ENCODE data around the gene ZDHHC14. TPM values are rescaled to one million over a fixed set of nuclear protein-coding genes. Genes with fewer than 3 reads are reported as not detected.

Gene ZDHHC14
- total RNA-seq, 3 donors from 2014 or later = 5.6 to 6.0 (median 5.7) TPM

DNA sequence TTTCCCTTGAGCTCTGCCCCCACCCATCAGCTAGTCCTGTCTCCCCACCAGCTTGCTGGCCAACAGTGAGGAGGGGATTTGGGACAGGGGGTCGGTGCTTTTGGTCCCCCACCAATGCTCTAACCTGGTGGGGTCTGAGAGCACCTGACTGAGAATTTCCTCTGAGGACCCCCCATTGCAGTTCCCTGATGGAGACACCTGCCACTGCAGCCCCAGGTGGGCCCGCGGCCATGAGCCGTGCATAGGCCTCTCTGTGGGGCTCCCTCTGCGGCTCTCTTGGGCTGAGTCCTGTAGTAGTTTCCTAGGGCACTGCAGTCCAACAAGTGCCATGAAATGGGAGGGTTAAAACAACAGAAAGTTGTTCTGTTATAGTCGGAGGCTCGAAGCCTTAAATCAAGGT, 269.8 kb downstream of the ZDHHC14 start:
- Mint-ChIP-seq H3K9me3 (no peaks in the 10 kb centered on the region), H3K27me3 (ENCODE audit: low read depth) (no peaks in the 10 kb centered on the region), H3K4me1 (ENCODE audit: low read depth) (peaks cover 7% of the 10 kb centered on the region), H3K4me3 (no peak overlapping the region), H3K36me3 (ENCODE audit: insufficient read depth) (no peaks in the 10 kb centered on the region)
- no peak for ATAC-seq
- no peak for DNase-seq

DNA sequence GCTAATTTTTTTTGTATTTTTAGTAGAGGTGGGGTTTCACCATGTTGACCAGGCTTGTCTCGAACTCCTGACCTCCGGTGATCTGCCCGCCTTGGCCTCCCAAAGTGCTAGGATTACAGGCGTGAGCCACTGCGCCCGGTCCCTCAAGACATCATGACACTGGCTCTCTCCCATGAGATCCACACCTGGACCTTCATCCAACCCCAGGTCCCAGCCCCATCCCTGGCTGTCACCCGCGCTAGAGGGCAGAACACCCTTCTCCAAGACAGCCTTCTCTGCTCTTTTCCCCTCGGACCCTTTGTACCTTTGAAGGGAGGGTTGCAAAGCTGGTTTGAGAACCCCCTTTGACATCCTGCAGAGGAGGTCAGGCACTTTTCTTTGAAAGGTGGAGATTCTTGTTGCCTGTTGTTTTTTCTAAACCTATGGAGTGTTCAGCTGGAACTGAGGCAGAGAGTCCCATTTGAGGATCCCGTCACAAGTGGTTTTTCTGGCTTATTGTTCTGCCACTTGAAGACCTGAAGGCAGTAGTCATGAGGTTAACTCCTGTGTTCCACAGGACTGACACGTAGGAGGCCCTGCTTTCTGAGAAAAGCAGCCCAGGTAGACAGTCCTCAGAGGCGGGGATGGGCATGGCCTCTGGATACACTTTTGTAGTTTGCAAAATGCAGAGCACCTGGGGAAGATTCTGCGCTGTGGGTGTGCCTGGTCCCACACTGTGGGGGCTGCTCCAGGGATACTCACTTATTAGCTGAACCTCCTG, 270.9 kb downstream of the ZDHHC14 start:
- Mint-ChIP-seq H3K4me1 (ENCODE audit: low read depth) (peaks cover 5% of the 10 kb centered on the region), H3K9me3 (no peaks in the 10 kb centered on the region), H3K27me3 (ENCODE audit: low read depth) (no peaks in the 10 kb centered on the region), H3K36me3 (ENCODE audit: insufficient read depth) (no peaks in the 10 kb centered on the region), H3K4me3 (no peak overlapping the region)
- DNase-seq (no peak), ATAC-seq (no peak)

DNA sequence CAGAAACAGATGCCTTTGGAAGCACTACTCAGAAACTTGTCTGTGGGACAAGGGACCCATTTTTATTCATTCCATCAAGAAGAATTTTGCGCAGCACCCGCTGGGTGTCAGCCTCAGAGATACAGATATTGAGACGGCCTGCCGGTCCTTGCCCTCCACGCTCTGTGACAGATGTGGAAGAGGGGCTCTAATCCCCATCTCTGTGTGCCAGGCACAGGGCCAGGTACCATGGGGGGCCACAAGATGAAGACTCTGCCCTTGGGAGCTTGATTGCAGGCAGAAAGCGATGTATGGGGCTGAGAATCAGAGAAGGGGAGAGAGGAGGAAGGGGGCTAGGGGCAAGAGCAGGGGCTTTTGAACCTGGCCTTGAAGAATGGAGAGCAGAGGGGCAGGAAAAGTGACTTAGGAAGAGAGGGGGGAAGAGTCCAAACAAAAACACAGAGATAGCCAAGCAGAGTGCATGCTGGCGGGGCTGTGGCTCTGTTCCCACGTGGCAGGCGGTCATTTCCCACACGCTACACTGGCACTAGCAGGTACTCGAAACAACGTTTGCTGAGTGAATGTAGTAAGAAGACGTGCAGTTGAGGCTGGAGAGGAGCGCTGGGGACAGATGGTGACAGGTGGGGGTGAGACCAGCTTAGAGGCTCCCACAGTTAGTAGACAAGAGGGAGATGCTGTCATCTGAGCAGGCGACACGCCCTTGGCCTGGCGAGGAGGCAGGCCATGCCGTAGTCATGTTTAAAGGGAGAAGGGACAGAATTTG, 271.8 kb downstream of the ZDHHC14 start:
- Mint-ChIP-seq H3K27me3 (ENCODE audit: low read depth) (no peaks in the 10 kb centered on the region), H3K4me1 (ENCODE audit: low read depth) (peaks cover 1% of the 10 kb centered on the region), H3K4me3 (no peak overlapping the region), H3K9me3 (no peaks in the 10 kb centered on the region), H3K36me3 (ENCODE audit: insufficient read depth) (no peaks in the 10 kb centered on the region)
- no peak for ATAC-seq
- DNase-seq = no peak

DNA sequence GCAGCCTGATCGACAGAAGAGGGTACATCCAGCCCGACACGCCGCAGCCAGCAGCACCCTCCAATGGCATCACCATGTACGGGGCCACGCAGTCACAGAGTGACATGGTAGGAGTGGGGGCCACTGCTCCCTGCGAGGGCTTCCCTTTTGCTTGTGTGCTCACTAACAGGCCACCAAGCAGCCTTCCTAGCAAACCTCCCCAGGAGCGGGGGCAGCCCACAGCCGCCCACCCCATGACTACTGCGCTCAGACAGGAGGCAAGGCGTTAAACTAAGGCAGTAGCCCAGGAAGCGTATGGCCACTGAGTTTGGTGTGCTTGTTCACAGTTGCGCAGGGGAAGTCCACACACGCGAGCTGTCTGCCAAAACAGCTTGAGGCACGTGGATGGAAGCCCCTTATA, 272.5 kb downstream of the ZDHHC14 start:
- Mint-ChIP-seq H3K27me3 (ENCODE audit: low read depth) (no peaks in the 10 kb centered on the region), H3K4me1 (ENCODE audit: low read depth) (no peaks in the 10 kb centered on the region), H3K9me3 (no peaks in the 10 kb centered on the region), H3K36me3 (ENCODE audit: insufficient read depth) (no peaks in the 10 kb centered on the region), H3K4me3 (no peak overlapping the region)
- ATAC-seq (no peak), DNase-seq (no peak)

DNA sequence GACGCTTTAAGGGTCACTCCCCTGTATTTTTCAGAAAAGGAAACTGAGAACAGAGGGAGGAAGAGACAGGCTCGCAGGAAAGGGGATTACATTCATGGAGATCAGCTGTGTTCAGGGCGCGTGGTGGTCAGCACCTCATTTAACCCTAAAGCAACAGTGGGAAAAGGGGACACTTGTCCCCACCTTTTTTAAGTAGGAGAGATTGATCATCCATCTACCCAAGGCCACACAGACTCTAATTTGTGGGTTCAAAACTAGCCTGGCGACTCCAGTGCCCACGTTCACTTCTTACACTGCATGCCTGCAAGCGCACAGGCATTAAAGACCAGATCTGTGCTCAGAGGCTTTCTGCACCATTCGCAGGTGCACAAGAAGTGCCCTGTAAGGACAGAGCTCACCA, 274.1 kb downstream of the ZDHHC14 start:
- Mint-ChIP-seq H3K9me3 (no peaks in the 10 kb centered on the region), H3K36me3 (ENCODE audit: insufficient read depth) (no peaks in the 10 kb centered on the region), H3K27me3 (ENCODE audit: low read depth) (peaks cover 2% of the 10 kb centered on the region), H3K4me1 (ENCODE audit: low read depth) (peaks cover 1% of the 10 kb centered on the region), H3K4me3 (no peak overlapping the region)
- ATAC-seq (no peak), DNase-seq (no peak)

DNA sequence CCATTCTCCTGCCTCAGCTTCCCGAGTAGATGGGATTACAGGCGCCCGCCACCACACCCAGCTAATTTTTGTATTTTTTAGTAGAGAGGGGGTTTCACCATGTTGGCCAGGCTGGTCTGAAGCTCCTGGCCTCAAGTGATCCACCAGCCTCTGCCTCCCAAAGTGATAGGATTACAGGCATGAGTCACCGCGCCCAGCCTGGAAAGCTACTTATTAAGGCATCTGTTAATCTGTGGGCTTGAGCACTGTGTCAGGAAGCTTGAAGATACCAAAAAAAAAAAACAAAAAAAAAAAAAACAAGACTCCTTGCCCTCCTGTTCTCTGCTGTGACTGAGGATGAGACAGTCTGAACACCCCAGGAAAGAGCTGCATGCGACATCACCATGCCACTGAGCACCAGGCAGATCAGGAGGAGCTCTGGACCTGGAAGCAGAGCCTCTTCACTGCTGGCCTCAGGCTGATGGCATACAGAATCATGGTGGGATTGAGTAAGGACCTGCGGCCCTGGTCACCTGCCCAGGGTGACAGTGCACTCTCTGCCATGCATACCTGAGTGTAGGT, 275.5 kb downstream of the ZDHHC14 start:
- Mint-ChIP-seq H3K36me3 (ENCODE audit: insufficient read depth) (no peaks in the 10 kb centered on the region), H3K4me1 (ENCODE audit: low read depth) (peaks cover 1% of the 10 kb centered on the region), H3K4me3 (no peak overlapping the region), H3K9me3 (no peaks in the 10 kb centered on the region), H3K27me3 (ENCODE audit: low read depth) (peaks cover 2% of the 10 kb centered on the region)
- ATAC-seq (no peak), DNase-seq (no peak)

DNA sequence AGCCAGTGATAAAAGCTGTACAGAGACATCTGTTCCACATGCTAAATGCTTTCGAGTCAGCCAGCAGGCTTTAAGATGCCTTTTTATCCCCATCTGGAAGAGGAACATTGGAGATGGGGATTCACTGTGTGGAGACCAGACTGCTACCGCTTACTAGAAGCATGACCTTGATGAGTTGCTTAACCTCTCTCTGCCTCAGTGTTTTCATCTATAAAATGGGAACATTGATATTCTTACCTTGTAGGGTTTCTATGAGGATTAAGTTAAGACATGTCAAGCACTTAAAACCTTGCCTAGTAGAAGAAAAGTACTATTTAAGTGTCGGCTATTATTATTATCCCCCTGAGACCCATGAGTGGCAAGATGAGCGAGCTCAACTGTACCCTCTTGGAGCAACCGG, 276.8 kb downstream of the ZDHHC14 start:
- H3K27me3 Mint-ChIP-seq (ENCODE audit: low read depth) = peaks cover 2% of the 10 kb centered on the region
- H3K9me3 Mint-ChIP-seq = no peaks in the 10 kb centered on the region
- no peak for ATAC-seq
- peaks cover 1% of the 10 kb centered on the region for H3K4me1 Mint-ChIP-seq (ENCODE audit: low read depth)
- no peaks in the 10 kb centered on the region for H3K36me3 Mint-ChIP-seq (ENCODE audit: insufficient read depth)
- H3K4me3 Mint-ChIP-seq = no peak overlapping the region
- no peak for DNase-seq

DNA sequence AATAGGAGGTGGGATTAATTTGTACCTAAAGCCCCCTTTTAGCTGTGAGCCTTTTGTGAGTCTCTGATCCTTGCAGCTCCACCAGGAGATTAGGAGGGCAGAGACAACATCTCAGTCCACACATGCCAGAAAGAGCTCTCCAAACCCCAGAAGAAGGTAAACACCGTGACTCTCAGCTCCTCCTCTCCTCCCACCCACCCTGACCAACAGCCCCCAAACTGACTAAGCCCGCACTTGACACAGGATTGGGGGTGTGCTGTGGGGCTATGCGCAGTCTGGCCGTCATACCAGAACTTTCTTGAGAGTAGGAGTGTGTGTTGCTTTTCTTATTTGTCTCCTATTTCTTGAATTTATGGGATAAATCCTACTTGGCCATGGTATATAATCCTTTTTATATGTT, 277.3 kb downstream of the ZDHHC14 start:
- Mint-ChIP-seq H3K4me1 (ENCODE audit: low read depth) (peaks cover 1% of the 10 kb centered on the region), H3K9me3 (no peaks in the 10 kb centered on the region), H3K27me3 (ENCODE audit: low read depth) (peaks cover 2% of the 10 kb centered on the region), H3K4me3 (no peak overlapping the region), H3K36me3 (ENCODE audit: insufficient read depth) (no peaks in the 10 kb centered on the region)
- ATAC-seq (no peak), DNase-seq (no peak)

DNA sequence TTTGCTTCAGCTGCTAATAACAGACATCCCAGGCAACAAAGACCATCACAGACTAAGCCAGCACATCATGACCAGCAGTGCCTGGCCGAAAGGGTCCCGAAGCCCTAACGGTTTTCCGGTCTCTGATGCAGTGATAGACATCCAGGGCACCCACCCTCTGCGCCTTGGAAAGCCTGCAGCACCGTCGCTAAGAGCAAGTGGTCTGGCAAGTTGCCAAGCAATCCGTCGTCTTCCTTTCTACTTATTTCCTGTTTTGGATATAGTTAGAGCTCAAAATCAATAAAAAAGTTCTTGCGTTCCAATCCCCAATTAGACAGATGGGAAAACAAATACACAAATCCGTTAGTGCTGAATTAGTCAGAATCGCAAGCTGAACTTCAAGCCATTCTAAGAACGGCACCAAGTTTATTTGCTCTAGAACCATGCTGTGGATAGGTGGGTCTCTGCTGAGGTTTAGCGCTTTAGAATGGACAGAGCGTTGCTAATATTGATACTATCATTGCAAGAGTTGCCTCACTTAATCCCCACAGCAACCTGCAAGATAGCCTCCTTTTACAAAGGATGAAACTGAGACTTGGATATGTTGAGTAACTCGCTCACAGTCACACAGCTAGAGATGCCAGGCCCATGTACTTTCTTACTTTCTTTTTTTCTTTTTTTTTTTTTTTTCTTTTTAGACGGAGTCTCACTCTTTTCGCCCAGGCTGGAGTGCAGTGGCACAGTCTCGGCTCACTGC, 278.7 kb downstream of the ZDHHC14 start:
- peaks cover 2% of the 10 kb centered on the region for H3K27me3 Mint-ChIP-seq (ENCODE audit: low read depth)
- H3K36me3 Mint-ChIP-seq (ENCODE audit: insufficient read depth) = no peaks in the 10 kb centered on the region
- no peak overlapping the region for H3K4me3 Mint-ChIP-seq
- DNase-seq (no peak), ATAC-seq (no peak)
- H3K9me3 Mint-ChIP-seq = no peaks in the 10 kb centered on the region
- H3K4me1 Mint-ChIP-seq (ENCODE audit: low read depth) = peaks cover 1% of the 10 kb centered on the region

DNA sequence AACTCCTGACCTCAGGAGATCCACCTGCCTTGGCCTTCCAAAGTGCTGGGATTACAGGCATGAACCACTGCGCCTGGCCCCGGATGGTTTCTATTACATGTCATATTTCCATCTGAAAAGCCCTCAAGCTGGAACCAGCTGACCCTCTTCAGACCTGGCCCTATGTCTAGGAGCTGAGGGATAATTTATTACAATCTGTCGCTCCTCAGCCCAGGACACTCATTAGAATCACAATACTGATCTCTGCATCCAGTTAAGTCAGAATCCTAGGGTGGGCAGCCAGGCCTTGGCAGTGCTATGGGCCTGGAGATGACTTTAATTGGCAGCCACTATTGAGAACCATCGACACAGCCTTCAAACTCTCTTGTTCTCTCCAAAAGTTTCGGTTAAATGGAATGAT, 279.4 kb downstream of the ZDHHC14 start:
- Mint-ChIP-seq H3K27me3 (ENCODE audit: low read depth) (peaks cover 5% of the 10 kb centered on the region), H3K4me3 (no peak overlapping the region), H3K9me3 (no peaks in the 10 kb centered on the region), H3K36me3 (ENCODE audit: insufficient read depth) (no peaks in the 10 kb centered on the region), H3K4me1 (ENCODE audit: low read depth) (peaks cover 1% of the 10 kb centered on the region)
- DNase-seq = no peak
- ATAC-seq = no peak

DNA sequence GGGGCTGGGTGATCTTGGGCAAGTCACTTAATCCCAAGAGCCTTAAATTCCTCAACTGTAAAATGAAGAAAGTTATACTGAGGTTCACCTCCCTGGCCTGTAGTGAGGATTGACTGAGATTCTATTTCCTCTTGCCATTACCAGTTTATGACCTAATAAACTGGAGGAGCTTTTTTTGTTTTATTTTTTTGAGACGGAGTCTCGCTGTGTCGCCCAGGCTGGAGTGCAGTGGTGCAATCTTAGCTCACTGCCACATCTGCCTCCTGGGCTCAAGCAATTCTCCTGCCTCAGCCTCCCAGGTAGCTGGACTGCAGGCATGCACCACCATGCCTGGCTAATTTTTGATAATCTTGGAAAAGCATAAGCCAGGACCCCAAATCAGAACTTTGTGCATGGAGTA, 280.7 kb downstream of the ZDHHC14 start:
- DNase-seq = no peak
- peaks cover 5% of the 10 kb centered on the region for H3K27me3 Mint-ChIP-seq (ENCODE audit: low read depth)
- H3K9me3 Mint-ChIP-seq = no peaks in the 10 kb centered on the region

DNA sequence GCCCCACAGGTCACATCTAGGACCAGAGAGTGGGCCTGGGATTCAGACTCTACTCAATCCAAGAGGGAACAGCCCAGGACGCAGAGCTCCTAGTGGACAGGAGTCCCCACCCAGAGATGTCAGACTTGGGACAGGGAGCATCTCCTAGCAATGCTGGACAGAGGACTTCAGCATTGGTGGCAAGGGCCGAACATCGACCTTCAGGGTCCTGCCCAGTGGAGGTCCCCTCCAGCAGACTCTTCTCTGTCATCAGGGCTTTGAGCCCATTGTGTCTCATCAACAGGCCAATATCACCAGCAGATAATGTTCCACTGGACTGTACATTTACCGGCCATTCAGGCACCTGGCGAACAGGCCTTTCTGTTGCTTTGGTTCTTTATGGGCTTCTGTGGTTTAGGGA, 282.3 kb downstream of the ZDHHC14 start:
- no peaks in the 10 kb centered on the region for H3K36me3 Mint-ChIP-seq (ENCODE audit: insufficient read depth)
- no peak for DNase-seq
- peaks cover 5% of the 10 kb centered on the region for H3K27me3 Mint-ChIP-seq (ENCODE audit: low read depth)
- H3K4me1 Mint-ChIP-seq (ENCODE audit: low read depth) = peaks cover 7% of the 10 kb centered on the region
- no peak overlapping the region for H3K4me3 Mint-ChIP-seq
- no peak for ATAC-seq
- H3K9me3 Mint-ChIP-seq = no peaks in the 10 kb centered on the region

More for the DNA sequence above, 280.7 kb downstream of the ZDHHC14 start:
- Mint-ChIP-seq H3K4me3 (no peak overlapping the region), H3K4me1 (ENCODE audit: low read depth) (peaks cover 1% of the 10 kb centered on the region), H3K36me3 (ENCODE audit: insufficient read depth) (no peaks in the 10 kb centered on the region)
- ATAC-seq = no peak

DNA sequence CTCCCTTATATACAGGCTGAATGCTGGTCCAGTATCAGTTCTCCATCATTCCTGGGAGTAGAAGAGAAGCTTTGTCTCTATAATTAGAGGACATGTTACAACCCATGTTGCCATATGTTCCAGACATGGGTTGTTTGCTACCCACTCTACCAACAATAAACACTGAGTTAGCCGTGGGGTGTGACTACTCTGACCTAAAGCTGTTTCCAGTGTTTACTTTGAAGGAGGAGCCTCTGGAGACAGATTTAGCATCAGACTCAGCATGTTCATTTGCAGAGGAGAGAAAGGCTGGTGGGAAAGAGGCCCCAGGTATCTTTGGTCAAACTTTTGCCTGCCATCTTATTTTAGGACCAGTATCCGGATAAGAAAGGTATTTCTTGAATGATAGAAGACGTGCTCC, 284.2 kb downstream of the ZDHHC14 start:
- DNase-seq = no peak
- H3K9me3 Mint-ChIP-seq = no peaks in the 10 kb centered on the region
- peaks cover 11% of the 10 kb centered on the region for H3K4me1 Mint-ChIP-seq (ENCODE audit: low read depth)
- peaks cover 3% of the 10 kb centered on the region for H3K27me3 Mint-ChIP-seq (ENCODE audit: low read depth)
- no peak overlapping the region for H3K4me3 Mint-ChIP-seq
- ATAC-seq = no peak
- no peaks in the 10 kb centered on the region for H3K36me3 Mint-ChIP-seq (ENCODE audit: insufficient read depth)

DNA sequence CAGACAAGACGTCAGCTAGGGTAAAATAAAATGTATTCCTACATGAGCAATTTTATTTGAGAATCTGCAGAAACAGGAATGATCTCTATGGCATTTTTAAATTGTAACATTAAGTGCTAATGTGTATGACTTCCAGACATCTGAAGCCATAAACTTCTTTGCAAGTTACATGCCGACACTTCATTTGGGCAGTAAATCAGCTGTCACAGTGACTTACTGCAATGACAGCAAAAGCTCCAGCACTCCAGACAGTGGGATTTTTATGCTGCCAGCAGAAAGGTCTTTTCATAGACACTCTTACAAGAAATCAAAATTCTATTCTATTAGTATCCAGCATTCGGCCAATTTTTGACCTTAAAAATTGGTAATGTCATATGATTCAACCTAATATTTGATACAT, 285.7 kb downstream of the ZDHHC14 start:
- Mint-ChIP-seq H3K4me3 (no peak overlapping the region), H3K4me1 (ENCODE audit: low read depth) (peaks cover 16% of the 10 kb centered on the region), H3K9me3 (no peaks in the 10 kb centered on the region), H3K27me3 (ENCODE audit: low read depth) (peaks cover 3% of the 10 kb centered on the region), H3K36me3 (ENCODE audit: insufficient read depth) (no peaks in the 10 kb centered on the region)
- DNase-seq = no peak
- ATAC-seq = no peak

Measured in activated T-cell treated with anti-CD3 and anti-CD28 coated beads, Interleukin-2, amount 50 U/mL, for 4 hours (primary cell).